PFSK-1 (cell line): ENCODE data around the gene PTGIS.

ENCODE experiments used
- FOXP2 ChIP-seq: optimal IDR thresholded peaks from 2 replicates; pipeline ENCODE3; 2011; ENCODE audit warnings: borderline replicate concordance, control low read depth, inconsistent platforms; ENCODE audit not compliant: insufficient read depth; ENCODE audit errors: extremely low read length, extremely low read depth
- POLR2AphosphoS5 ChIP-seq: IDR thresholded peaks from 2 replicates; pipeline ENCODE4 v1.6.1; 2012; ENCODE audit warnings: low read depth, mild to moderate bottlenecking, control low read depth, low read length, moderate library complexity
- SIN3A ChIP-seq: IDR thresholded peaks from 2 replicates; pipeline ENCODE4 v1.6.1; 2012; ENCODE audit warnings: mild to moderate bottlenecking, low read length, moderate library complexity, borderline replicate concordance; ENCODE audit not compliant: insufficient read depth
- TAF1 ChIP-seq: IDR thresholded peaks from 2 replicates; pipeline ENCODE4 v1.6.1; 2012; ENCODE audit warnings: low read length, control low read depth, borderline replicate concordance; ENCODE audit not compliant: insufficient read depth
- TF ChIP-seq, protein P1 (sequence below), 2 experiments: IDR thresholded peaks; 2 replicates each; pipeline versions ENCODE4 v1.6.1 to v1.8.0; 2011 to 2012; ENCODE audit warnings: low read depth in 2 of 2, low read length in 2 of 2, control low read depth in 1 of 2, inconsistent platforms in 1 of 2, mild to moderate bottlenecking in 1 of 2, moderate library complexity in 1 of 2; ENCODE audit not compliant: insufficient read depth in 1 of 2

Gene PTGIS

GRCh38 chr20:49595811-49596561 lies 28.0 kb upstream of the PTGIS start:
- TF ChIP-seq, protein P1, sequence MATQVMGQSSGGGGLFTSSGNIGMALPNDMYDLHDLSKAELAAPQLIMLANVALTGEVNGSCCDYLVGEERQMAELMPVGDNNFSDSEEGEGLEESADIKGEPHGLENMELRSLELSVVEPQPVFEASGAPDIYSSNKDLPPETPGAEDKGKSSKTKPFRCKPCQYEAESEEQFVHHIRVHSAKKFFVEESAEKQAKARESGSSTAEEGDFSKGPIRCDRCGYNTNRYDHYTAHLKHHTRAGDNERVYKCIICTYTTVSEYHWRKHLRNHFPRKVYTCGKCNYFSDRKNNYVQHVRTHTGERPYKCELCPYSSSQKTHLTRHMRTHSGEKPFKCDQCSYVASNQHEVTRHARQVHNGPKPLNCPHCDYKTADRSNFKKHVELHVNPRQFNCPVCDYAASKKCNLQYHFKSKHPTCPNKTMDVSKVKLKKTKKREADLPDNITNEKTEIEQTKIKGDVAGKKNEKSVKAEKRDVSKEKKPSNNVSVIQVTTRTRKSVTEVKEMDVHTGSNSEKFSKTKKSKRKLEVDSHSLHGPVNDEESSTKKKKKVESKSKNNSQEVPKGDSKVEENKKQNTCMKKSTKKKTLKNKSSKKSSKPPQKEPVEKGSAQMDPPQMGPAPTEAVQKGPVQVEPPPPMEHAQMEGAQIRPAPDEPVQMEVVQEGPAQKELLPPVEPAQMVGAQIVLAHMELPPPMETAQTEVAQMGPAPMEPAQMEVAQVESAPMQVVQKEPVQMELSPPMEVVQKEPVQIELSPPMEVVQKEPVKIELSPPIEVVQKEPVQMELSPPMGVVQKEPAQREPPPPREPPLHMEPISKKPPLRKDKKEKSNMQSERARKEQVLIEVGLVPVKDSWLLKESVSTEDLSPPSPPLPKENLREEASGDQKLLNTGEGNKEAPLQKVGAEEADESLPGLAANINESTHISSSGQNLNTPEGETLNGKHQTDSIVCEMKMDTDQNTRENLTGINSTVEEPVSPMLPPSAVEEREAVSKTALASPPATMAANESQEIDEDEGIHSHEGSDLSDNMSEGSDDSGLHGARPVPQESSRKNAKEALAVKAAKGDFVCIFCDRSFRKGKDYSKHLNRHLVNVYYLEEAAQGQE (IDR thresholded peaks at IDR 0.05; ENCODE audit: insufficient read depth in 1 of 2, low read depth in 2 of 2, low read length in 2 of 2), result no peak
- TF ChIP-seq FOXP2, result no peak
- TF ChIP-seq SIN3A, result no peak
- no peak for TF ChIP-seq TAF1
- TF ChIP-seq POLR2AphosphoS5, result no peak

GRCh38 chr20:49595346-49595745 lies 27.4 kb upstream of the PTGIS start:
- TF ChIP-seq POLR2AphosphoS5, result no peak
- TF ChIP-seq, protein P1 (IDR thresholded peaks at IDR 0.05; ENCODE audit: insufficient read depth in 1 of 2, low read depth in 2 of 2, low read length in 2 of 2), result no peak
- no peak for TF ChIP-seq SIN3A
- no peak for TF ChIP-seq FOXP2
- no peak for TF ChIP-seq TAF1

DNA sequence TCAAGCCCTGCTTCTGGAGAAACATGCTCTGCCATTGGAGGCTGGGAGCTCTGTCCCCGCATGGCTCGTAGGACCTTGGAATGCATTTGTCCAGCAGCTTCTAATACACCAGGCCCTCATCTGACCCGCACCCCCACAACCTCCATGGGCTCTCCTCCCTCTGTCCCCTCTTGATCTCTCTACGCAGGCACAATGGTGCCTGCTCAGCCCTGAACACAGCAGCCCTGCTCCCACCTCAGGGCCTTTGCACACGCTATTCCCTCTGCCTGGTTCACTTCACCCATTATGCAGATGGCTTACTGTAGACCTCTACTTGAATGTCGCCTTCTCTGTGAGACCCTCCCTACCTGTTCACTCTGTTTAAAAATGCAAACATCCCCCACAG lies 27.0 kb upstream of the PTGIS start:
- no peak for TF ChIP-seq TAF1
- TF ChIP-seq POLR2AphosphoS5, result no peak
- no peak for TF ChIP-seq FOXP2
- TF ChIP-seq, protein P1 (IDR thresholded peaks at IDR 0.05; ENCODE audit: insufficient read depth in 1 of 2, low read depth in 2 of 2, low read length in 2 of 2), result no peak

GRCh38 chr20:49594143-49594930 lies 26.4 kb upstream of the PTGIS start:
- TF ChIP-seq, protein P1 (IDR thresholded peaks at IDR 0.05; ENCODE audit: insufficient read depth in 1 of 2, low read depth in 2 of 2, low read length in 2 of 2), result no peak
- TF ChIP-seq TAF1 (no peak), SIN3A (no peak), FOXP2 (no peak), POLR2AphosphoS5 (no peak)
